ENCODE results near the gene IPMK.
A peak's percentile ranks its signal among the peaks of the same experiment; 100 is the strongest.

The IPMK gene

GRCh38 chr10:58267713-58268453 lies at the start of gene IPMK:
Gene IPMK (minus strand): TSS chr10:58267894. CDS start chr10:58267611, 283 bp downstream.
- no peak for TF ChIP-seq ZNF274 (IDR thresholded peaks at IDR 0.05; ENCODE audit: low read depth, low read length)
- H3K4me3 ChIP-seq (ENCODE audit: low read length): peak within 1 kb of the TSS; percentile 97

GRCh38 chr10:58316874-58317273 lies 49.2 kb upstream of the IPMK start:
- no peak for TF ChIP-seq ZNF274 (IDR thresholded peaks at IDR 0.05; ENCODE audit: low read depth, low read length)
- no peak overlapping the region for H3K4me3 ChIP-seq (ENCODE audit: low read length)

DNA sequence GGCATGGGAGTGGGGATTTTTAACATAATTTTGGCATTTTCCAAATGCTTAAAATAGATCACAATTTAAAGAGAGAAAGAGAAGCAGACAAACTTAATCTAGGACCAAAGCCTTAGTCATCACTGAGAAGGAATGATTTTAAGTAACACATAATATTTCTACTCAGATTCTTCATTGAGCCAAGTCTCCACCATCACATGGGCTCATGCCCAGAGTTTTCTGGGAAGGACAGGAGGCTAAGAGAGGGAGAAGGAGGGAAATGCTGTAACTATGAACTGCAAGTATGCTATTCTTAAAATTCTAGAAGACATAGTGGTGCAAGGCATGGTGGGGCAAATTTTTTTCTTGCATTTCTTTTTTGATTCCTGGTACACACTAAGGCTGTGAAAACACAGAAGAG lies 43.3 kb upstream of the IPMK start:
- no peak overlapping the region for H3K4me3 ChIP-seq (ENCODE audit: low read length)
- no peak for TF ChIP-seq ZNF274 (IDR thresholded peaks at IDR 0.05; ENCODE audit: low read depth, low read length)

DNA sequence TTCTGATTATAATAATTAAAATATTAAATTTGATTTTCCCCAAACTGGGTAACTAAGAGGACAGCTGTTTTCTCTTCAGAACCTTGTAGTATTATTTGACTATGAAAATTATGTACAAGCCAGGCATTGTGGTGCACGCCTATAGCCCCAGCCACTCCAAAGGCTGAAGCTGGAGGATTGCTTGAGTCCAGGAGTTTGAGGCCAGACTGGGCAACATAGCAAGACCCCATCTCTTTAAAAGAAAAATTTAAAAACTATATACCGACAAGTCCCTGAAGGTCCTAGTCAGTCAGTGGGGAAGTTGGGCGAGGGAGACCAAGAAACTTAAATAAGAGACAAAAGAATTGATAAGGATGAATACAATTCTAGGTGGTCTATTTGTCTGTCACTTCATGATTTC lies 40.0 kb upstream of the IPMK start:
- no peak for TF ChIP-seq ZNF274 (IDR thresholded peaks at IDR 0.05; ENCODE audit: low read depth, low read length)
- no peak overlapping the region for H3K4me3 ChIP-seq (ENCODE audit: low read length)

GRCh38 chr10:58305821-58306220 lies 38.1 kb upstream of the IPMK start:
- no peak overlapping the region for H3K4me3 ChIP-seq (ENCODE audit: low read length)
- no peak for TF ChIP-seq ZNF274 (IDR thresholded peaks at IDR 0.05; ENCODE audit: low read depth, low read length)

DNA sequence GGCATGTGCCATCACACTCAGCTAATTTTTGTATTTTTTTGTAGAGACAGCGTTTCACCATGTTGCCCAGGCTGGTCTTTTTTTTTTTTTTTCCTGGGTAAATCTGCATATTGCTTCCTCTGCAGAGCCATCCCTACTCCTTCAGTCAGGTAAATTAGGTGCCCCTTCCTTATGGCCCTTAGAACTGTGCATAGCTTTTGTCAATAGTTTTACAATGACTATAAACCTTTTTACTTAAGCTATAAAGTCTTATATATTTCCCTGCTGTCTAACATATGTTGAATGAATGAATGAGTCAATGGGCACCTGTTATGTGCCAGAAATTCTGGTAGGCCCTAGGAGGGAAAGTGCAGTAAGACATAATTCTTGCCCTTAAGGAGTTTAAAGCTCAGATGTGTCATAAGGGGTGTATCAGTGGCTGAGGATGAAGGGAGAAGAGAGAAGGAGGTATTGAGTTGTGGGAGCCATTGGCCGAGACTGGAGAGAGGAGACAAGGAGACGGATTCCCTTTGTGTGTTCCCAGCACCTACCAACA lies 36.5 kb upstream of the IPMK start:
- TF ChIP-seq ZNF274 (IDR thresholded peaks at IDR 0.05; ENCODE audit: low read depth, low read length): no peak
- H3K4me3 ChIP-seq (ENCODE audit: low read length): no peak overlapping the region

GRCh38 chr10:58302254-58302653 lies 34.6 kb upstream of the IPMK start:
- no peak for TF ChIP-seq ZNF274 (IDR thresholded peaks at IDR 0.05; ENCODE audit: low read depth, low read length)
- H3K4me3 ChIP-seq (ENCODE audit: low read length): no peak overlapping the region

- TF ChIP-seq ZNF274 (IDR thresholded peaks at IDR 0.05; ENCODE audit: low read depth, low read length): no peak
- H3K4me3 ChIP-seq (ENCODE audit: low read length): no peak overlapping the region
Observed at GRCh38 chr10:58300676-58301075, 33.0 kb upstream of the IPMK start.

DNA sequence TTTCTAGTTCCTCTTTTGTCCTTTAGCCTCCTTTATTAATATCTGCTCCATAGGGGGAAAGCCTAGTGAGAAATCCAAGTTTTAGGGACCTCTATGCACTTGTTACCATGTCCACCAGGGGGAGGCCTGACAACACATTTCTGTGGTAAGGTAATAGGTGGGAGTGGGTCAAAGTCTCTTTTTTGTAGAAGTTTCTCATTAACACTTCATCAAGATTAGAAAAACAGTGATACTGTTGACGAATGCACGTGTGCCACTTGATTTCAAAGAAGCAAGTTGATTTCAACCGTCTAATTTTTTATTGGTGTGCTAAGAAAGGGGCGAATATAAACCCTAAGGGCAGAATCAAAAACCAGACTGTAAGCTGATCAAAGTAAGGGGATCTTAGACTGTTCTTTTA lies 31.9 kb upstream of the IPMK start:
- H3K4me3 ChIP-seq (ENCODE audit: low read length): no peak overlapping the region
- no peak for TF ChIP-seq ZNF274 (IDR thresholded peaks at IDR 0.05; ENCODE audit: low read depth, low read length)

- H3K4me3 ChIP-seq (ENCODE audit: low read length): no peak overlapping the region
- no peak for TF ChIP-seq ZNF274 (IDR thresholded peaks at IDR 0.05; ENCODE audit: low read depth, low read length)
Observed at GRCh38 chr10:58293989-58294388, 26.3 kb upstream of the IPMK start.

DNA sequence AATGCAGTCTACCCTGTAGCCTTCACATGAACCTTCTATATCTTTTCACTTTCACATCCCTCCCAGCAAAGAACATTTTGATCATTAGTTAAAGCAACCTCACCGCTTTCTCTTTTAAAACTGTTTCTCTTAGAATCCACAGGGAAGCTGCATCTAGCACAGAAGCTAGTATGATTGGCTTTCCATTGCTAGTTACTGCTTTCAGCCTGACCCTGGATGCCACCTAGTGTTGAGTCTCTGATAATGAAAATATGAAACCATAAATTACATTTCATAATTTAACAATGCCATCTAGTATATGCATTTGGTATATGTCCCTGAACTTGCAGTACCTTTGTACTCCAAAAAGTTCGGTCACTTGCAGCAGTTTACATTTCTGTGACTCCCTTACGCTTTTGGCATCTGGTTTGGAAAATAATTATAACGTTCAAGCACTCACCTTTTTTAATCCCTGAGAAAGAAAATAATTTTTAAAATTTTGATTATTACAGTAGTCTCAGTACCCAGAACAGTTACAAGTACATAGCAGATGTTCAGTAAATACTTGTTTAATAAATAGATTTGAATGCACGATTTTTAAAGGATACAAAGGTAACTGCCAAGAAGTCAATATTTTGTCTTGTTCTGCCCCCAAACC lies 24.0 kb upstream of the IPMK start:
- no peak for TF ChIP-seq ZNF274 (IDR thresholded peaks at IDR 0.05; ENCODE audit: low read depth, low read length)
- H3K4me3 ChIP-seq (ENCODE audit: low read length): no peak overlapping the region

GRCh38 chr10:58282615-58283014 lies 14.9 kb upstream of the IPMK start:
- TF ChIP-seq ZNF274 (IDR thresholded peaks at IDR 0.05; ENCODE audit: low read depth, low read length): no peak
- no peak overlapping the region for H3K4me3 ChIP-seq (ENCODE audit: low read length)

GRCh38 chr10:58281092-58281752 lies 13.5 kb upstream of the IPMK start:
- H3K4me3 ChIP-seq (ENCODE audit: low read length): no peak overlapping the region
- TF ChIP-seq ZNF274 (IDR thresholded peaks at IDR 0.05; ENCODE audit: low read depth, low read length): no peak

GRCh38 chr10:58280477-58280876 lies 12.8 kb upstream of the IPMK start:
- H3K4me3 ChIP-seq (ENCODE audit: low read length): no peak overlapping the region
- TF ChIP-seq ZNF274 (IDR thresholded peaks at IDR 0.05; ENCODE audit: low read depth, low read length): no peak

DNA sequence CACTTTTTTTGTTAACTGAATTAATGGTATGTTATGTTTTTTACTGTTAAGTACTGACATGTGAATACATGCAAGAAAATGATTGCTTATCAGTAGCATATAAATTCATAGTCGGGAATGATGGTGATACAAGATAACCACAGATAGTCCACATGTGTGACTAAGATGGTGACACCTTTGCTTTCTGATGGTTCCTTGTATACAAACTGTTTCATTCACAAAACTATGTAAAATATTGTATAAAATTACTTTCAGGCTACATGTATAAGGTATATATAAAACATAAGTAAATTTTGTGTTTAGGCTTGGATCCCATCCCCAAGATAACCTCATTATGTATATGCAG lies 11.2 kb upstream of the IPMK start:
- H3K4me3 ChIP-seq (ENCODE audit: low read length): no peak overlapping the region
- no peak for TF ChIP-seq ZNF274 (IDR thresholded peaks at IDR 0.05; ENCODE audit: low read depth, low read length)

Data from GM08714 (cell line).